Prostate gland (tissue), 1 donor: ENCODE measurements around the gene SERPINB6.

Experiments
- POLR2A ChIP-seq: fragments of 450-650 bp; IDR thresholded peaks from one replicate; pipeline ENCODE4 v1.6.1; 2016; ENCODE audit warnings: antibody characterized with exemption, mild to moderate bottlenecking
- POLR2AphosphoS5 ChIP-seq: sonication (generic); formaldehyde crosslinking; IDR thresholded peaks from one replicate; pipeline ENCODE4 v1.6.1; 2017; ENCODE audit warnings: antibody characterized with exemption

GRCh38 chr6:2986722-2987221 is 15.4 kb upstream of the SERPINB6 start:
- no peak for TF ChIP-seq POLR2AphosphoS5
- no peak for TF ChIP-seq POLR2A
